Adipocyte (in vitro differentiated cells): ENCODE results near the gene CCN2.

Experiments used
- DNase-seq: peaks from one replicate; pipeline ENCODE4 v3.0.0-alpha.2; 2015; ENCODE audit warnings: low read depth
- H3K27me3 ChIP-seq: replicated peaks from 2 replicates; pipeline ENCODE4 v1.7.0; 2013; ENCODE audit warnings: mild to moderate bottlenecking, low read length, moderate library complexity; ENCODE audit not compliant: control insufficient read depth, insufficient read depth
- H3K36me3 ChIP-seq: 2 replicates; pipeline ENCODE4 v1.7.0; 2013; ENCODE audit warnings: low read length, mild to moderate bottlenecking, moderate library complexity; ENCODE audit not compliant: control insufficient read depth, insufficient read depth, severe bottlenecking
- H3K4me1 ChIP-seq: 2 replicates; pipeline ENCODE4 v1.7.0; 2013; ENCODE audit warnings: mild to moderate bottlenecking, low read length, moderate library complexity; ENCODE audit not compliant: control insufficient read depth, insufficient read depth
- H3K4me3 ChIP-seq: 2 replicates; pipeline ENCODE4 v1.7.0; 2013; ENCODE audit warnings: mild to moderate bottlenecking, low read length, moderate library complexity
- H3K9ac ChIP-seq: 2 replicates; pipeline ENCODE4 v1.7.0; 2013; ENCODE audit warnings: mild to moderate bottlenecking, low read length, moderate library complexity
- H3K9me3 ChIP-seq: 2 replicates; pipeline ENCODE4 v1.7.0; 2013; ENCODE audit warnings: mild to moderate bottlenecking, low read length, moderate library complexity; ENCODE audit not compliant: control insufficient read depth

CCN2 gene

DNA sequence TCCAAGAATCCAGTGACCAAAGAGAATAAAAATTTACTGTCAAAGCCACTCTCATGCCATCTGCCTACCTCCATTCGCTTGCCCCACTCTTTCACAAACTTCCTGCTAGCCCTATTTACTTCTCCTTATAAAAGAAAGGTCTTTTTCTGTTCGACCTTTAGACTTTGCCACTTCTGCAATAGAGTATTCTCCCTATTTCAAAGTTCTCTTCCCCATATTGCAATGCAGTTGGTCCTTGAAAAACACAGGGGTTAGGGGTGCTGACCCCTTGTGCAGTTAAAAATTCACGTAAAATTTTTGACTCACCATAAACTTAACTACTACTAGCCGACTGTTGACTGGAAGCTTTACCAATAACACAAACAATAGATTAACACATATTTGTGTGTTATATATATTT, 15.0 kb downstream of the CCN2 start:
- Histone ChIP-seq H3K9me3 (no peaks in the 10 kb centered on the region), H3K4me1 (peaks cover 23% of the 10 kb centered on the region), H3K9ac (no peak overlapping the region), H3K27me3 (no peaks in the 10 kb centered on the region), H3K4me3 (no peak overlapping the region), H3K36me3 (no peaks in the 10 kb centered on the region)
- no peak for DNase-seq

- no peaks in the 10 kb centered on the region for H3K9me3 ChIP-seq
These were observed 20.0 kb downstream of the CCN2 start for GRCh38 chr6:131931063-131931750.

GRCh38 chr6:131929976-131930375, 21.2 kb downstream of the CCN2 start:
- DNase-seq = no peak
- no peak overlapping the region for H3K9ac ChIP-seq
- no peaks in the 10 kb centered on the region for H3K27me3 ChIP-seq
- no peaks in the 10 kb centered on the region for H3K9me3 ChIP-seq
- no peaks in the 10 kb centered on the region for H3K36me3 ChIP-seq
- peaks cover 6% of the 10 kb centered on the region for H3K4me1 ChIP-seq
- no peak overlapping the region for H3K4me3 ChIP-seq

More at GRCh38 chr6:131931063-131931750, 20.0 kb downstream of the CCN2 start:
- no peaks in the 10 kb centered on the region for H3K4me1 ChIP-seq
- DNase-seq = peak; percentile 39
- no peak overlapping the region for H3K4me3 ChIP-seq
- no peak overlapping the region for H3K9ac ChIP-seq
- no peaks in the 10 kb centered on the region for H3K27me3 ChIP-seq
- H3K36me3 ChIP-seq = no peaks in the 10 kb centered on the region

- H3K27me3 ChIP-seq = no peaks in the 10 kb centered on the region
- DNase-seq = no peak
- H3K4me3 ChIP-seq = no peak overlapping the region
- peaks cover 7% of the 10 kb centered on the region for H3K4me1 ChIP-seq
- H3K9ac ChIP-seq = no peak overlapping the region
- no peaks in the 10 kb centered on the region for H3K36me3 ChIP-seq
- no peaks in the 10 kb centered on the region for H3K9me3 ChIP-seq
These were observed 21.9 kb downstream of the CCN2 start for GRCh38 chr6:131929264-131929663.

- Histone ChIP-seq H3K27me3 (no peaks in the 10 kb centered on the region), H3K36me3 (no peaks in the 10 kb centered on the region), H3K9ac (no peak overlapping the region), H3K9me3 (peaks cover 6% of the 10 kb centered on the region), H3K4me3 (no peak overlapping the region), H3K4me1 (peaks cover 7% of the 10 kb centered on the region)
- peak; percentile 86 for DNase-seq
These were observed 26.2 kb downstream of the CCN2 start for GRCh38 chr6:131924881-131925474.

DNA sequence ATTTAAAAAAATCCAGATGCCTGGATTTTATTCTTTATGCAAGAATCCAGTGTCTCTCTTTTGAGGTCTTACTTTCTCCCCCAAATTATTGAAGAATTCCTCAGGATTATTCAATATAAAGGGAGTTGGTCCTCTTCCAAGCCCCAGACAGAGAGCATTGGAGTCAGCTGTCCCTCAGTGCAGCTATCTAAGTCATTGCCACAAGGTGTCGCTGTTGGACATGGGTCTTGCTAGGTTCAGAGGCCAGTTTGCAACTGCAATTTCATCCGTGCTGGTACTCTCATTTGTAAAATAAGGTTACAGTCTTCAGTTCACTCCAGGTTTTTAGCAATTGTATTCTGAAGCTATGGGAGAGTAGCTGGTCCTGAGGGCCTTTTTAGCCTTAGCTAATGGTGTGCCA, 27.8 kb downstream of the CCN2 start:
- Histone ChIP-seq H3K9ac (no peak overlapping the region), H3K9me3 (peaks cover 6% of the 10 kb centered on the region), H3K4me1 (peaks cover 7% of the 10 kb centered on the region), H3K4me3 (no peak overlapping the region), H3K36me3 (no peaks in the 10 kb centered on the region), H3K27me3 (no peaks in the 10 kb centered on the region)
- DNase-seq = peak; percentile 53

GRCh38 chr6:131920656-131921055, 30.5 kb downstream of the CCN2 start:
- no peak for DNase-seq
- Histone ChIP-seq H3K9me3 (peaks cover 6% of the 10 kb centered on the region), H3K4me1 (peaks cover 7% of the 10 kb centered on the region), H3K36me3 (no peaks in the 10 kb centered on the region), H3K9ac (no peak overlapping the region), H3K4me3 (no peak overlapping the region), H3K27me3 (no peaks in the 10 kb centered on the region)

DNA sequence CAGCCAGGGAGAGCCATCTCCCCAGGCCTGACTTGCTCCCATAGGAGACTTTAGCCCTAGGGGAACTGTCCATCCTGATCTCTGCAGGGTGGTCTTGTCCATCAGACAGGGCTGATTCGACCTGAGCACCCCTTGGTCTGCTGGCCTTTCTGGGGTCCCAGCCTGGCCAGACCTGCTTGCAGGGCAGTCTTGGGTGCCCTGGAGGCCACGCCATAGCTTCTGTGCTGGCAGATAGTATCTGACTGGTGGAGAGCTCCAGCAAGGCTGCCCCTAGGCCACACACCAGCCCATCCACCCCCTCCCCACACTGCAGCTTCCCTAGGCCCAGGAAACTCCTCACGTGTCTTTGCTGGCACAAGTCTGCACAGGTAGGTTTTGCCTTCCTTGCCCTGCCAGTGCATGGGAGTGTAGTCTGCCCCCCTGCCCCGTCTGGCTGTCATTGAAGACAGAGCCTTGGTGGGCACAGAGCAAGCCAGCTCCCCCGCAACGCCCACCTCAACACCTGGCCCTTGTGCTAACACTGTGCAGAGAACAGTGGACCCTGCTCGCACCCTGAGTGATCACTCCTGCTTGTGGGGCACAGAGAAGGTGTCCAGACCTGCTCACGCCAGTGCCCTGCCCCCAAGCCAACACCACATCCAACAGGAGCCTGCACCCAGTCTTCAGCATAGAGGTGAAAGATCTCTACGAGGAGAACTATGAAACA, 32.4 kb downstream of the CCN2 start:
- no peak overlapping the region for H3K4me3 ChIP-seq
- H3K4me1 ChIP-seq = no peaks in the 10 kb centered on the region
- H3K27me3 ChIP-seq = no peaks in the 10 kb centered on the region
- H3K36me3 ChIP-seq = no peaks in the 10 kb centered on the region
- DNase-seq = no peak
- H3K9me3 ChIP-seq = peaks cover 6% of the 10 kb centered on the region
- H3K9ac ChIP-seq = no peak overlapping the region

- no peaks in the 10 kb centered on the region for H3K9me3 ChIP-seq
- no peak overlapping the region for H3K4me3 ChIP-seq
- H3K27me3 ChIP-seq = no peaks in the 10 kb centered on the region
- H3K9ac ChIP-seq = no peak overlapping the region
- no peaks in the 10 kb centered on the region for H3K36me3 ChIP-seq
- no peak for DNase-seq
- no peaks in the 10 kb centered on the region for H3K4me1 ChIP-seq
These were observed 33.2 kb downstream of the CCN2 start for GRCh38 chr6:131917763-131918649.

DNA sequence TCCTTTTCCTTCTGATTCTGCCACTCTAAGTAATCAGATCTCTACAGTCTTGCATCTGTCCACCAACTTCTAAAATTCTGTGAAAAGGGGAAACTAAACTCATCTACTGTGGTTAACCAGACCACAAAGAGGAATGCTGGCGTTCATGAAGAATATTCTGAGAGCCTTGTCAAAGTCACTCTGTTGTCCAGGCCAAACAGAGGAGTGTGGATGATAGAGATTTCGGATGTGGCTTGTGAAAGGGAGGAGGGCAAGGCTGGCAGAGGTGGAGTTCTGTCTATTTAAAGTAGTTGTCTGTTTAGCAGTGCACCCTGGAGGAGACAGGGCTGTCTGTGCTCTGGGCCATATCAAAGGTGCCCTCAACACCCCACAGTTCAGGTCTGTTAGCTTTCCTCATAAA, 33.9 kb downstream of the CCN2 start:
- Histone ChIP-seq H3K4me1 (no peaks in the 10 kb centered on the region), H3K4me3 (no peak overlapping the region), H3K9me3 (no peaks in the 10 kb centered on the region), H3K36me3 (no peaks in the 10 kb centered on the region), H3K9ac (no peak overlapping the region), H3K27me3 (no peaks in the 10 kb centered on the region)
- DNase-seq = no peak

GRCh38 chr6:131916847-131917246, 34.3 kb downstream of the CCN2 start:
- no peaks in the 10 kb centered on the region for H3K36me3 ChIP-seq
- H3K4me1 ChIP-seq = no peaks in the 10 kb centered on the region
- no peak overlapping the region for H3K9ac ChIP-seq
- no peaks in the 10 kb centered on the region for H3K9me3 ChIP-seq
- DNase-seq = no peak
- H3K4me3 ChIP-seq = no peak overlapping the region
- no peaks in the 10 kb centered on the region for H3K27me3 ChIP-seq
